Epithelial cell of esophagus (primary cell): Measurements from ENCODE around the gene RIMS1.

Source experiments
- DNase-seq: peaks from one replicate; pipeline ENCODE4 v3.0.0; 2010; ENCODE audit warnings: low read depth
- H3K4me3 ChIP-seq: 2 replicates; pipeline ENCODE4 v1.5.1; 2011; ENCODE audit warnings: mild to moderate bottlenecking, low read length, control low read depth
- CTCF ChIP-seq: IDR thresholded peaks from 2 replicates; pipeline ENCODE4 v1.5.1; 2011; ENCODE audit warnings: low read depth, mild to moderate bottlenecking, low read length, control low read depth, inconsistent platforms; ENCODE audit not compliant: insufficient read depth; ENCODE audit errors: missing control alignments

Gene RIMS1

GRCh38 chr6:72271531-72271930, 385.2 kb downstream of the RIMS1 start:
- TF ChIP-seq CTCF, result no peak
- no peak overlapping the region for H3K4me3 ChIP-seq
- DNase-seq, result no peak

- DNase-seq, result no peak
- TF ChIP-seq CTCF, result no peak
- no peak overlapping the region for H3K4me3 ChIP-seq
Measured at GRCh38 chr6:72272958-72273357, 386.6 kb downstream of the RIMS1 start.

- H3K4me3 ChIP-seq, result no peak overlapping the region
- DNase-seq, result no peak
- no peak for TF ChIP-seq CTCF
Measured at GRCh38 chr6:72275888-72276287, 389.5 kb downstream of the RIMS1 start.

- H3K4me3 ChIP-seq, result no peak overlapping the region
- no peak for TF ChIP-seq CTCF
- DNase-seq, result no peak
Measured at GRCh38 chr6:72282201-72282600, 395.9 kb downstream of the RIMS1 start.

GRCh38 chr6:72283571-72283970, 397.2 kb downstream of the RIMS1 start:
- no peak overlapping the region for H3K4me3 ChIP-seq
- DNase-seq, result no peak
- no peak for TF ChIP-seq CTCF

- DNase-seq, result peak; percentile 36
- no peak for TF ChIP-seq CTCF
- H3K4me3 ChIP-seq, result no peak overlapping the region
Measured at GRCh38 chr6:72286911-72287311, 400.6 kb downstream of the RIMS1 start.

GRCh38 chr6:72287801-72288200, 401.5 kb downstream of the RIMS1 start:
- TF ChIP-seq CTCF, result no peak
- DNase-seq, result no peak

More at GRCh38 chr6:72287801-72288200, 401.5 kb downstream of the RIMS1 start:
- no peak overlapping the region for H3K4me3 ChIP-seq
